Amniotic epithelial cell (primary cell): ENCODE results near the gene KRAS.

ENCODE experiments used
- DNase-seq: peaks from one replicate; pipeline ENCODE4 v3.0.0-alpha.2; 2010; ENCODE audit warnings: low read depth

The KRAS gene

GRCh38 chr12:25256005-25256404, 5.3 kb upstream of the KRAS start:
- no peak for DNase-seq

- DNase-seq = peak; percentile 37
Measured at GRCh38 chr12:25254271-25254880, 3.6 kb upstream of the KRAS start.

- DNase-seq = no peak
Measured at GRCh38 chr12:25253371-25254068, 2.8 kb upstream of the KRAS start.

- DNase-seq = peak; percentile 12
Measured at GRCh38 chr12:25252946-25253345, 2.2 kb upstream of the KRAS start.

- DNase-seq = peak; percentile 14
Measured at GRCh38 chr12:25251769-25252168, 1.0 kb upstream of the KRAS start.

- peak; percentile 8 for DNase-seq
Measured at GRCh38 chr12:25249931-25250738, 594 bp downstream of the KRAS start.

- DNase-seq = no peak
Measured at GRCh38 chr12:25248732-25249131, 2.0 kb downstream of the KRAS start.

- DNase-seq = no peak
Measured at GRCh38 chr12:25248137-25248536, 2.6 kb downstream of the KRAS start.

GRCh38 chr12:25245491-25245890, 5.2 kb downstream of the KRAS start:
- no peak for DNase-seq

GRCh38 chr12:25243680-25243990, 7.1 kb downstream of the KRAS start:
- no peak for DNase-seq

- DNase-seq = peak; percentile 41
Measured at GRCh38 chr12:25242981-25243679, 7.6 kb downstream of the KRAS start.

GRCh38 chr12:25241167-25242020, 9.3 kb downstream of the KRAS start:
- DNase-seq = peak; percentile 48

- DNase-seq = no peak
Measured at GRCh38 chr12:25236626-25237025, 14.1 kb downstream of the KRAS start.

- peak; percentile 15 for DNase-seq
Measured at GRCh38 chr12:25236190-25236589, 14.5 kb downstream of the KRAS start.

GRCh38 chr12:25213338-25213737, 37.4 kb downstream of the KRAS start:
- DNase-seq = no peak

- DNase-seq = no peak
Measured at GRCh38 chr12:25208554-25208953, 42.2 kb downstream of the KRAS start.

GRCh38 chr12:25207846-25208245, 42.9 kb downstream of the KRAS start:
- DNase-seq = peak; percentile 16

GRCh38 chr12:25207411-25207810, 43.3 kb downstream of the KRAS start:
- DNase-seq = no peak

- no peak for DNase-seq
Measured at GRCh38 chr12:25202137-25202536, 48.6 kb downstream of the KRAS start.

GRCh38 chr12:25200703-25201102, 50.0 kb downstream of the KRAS start:
- peak; percentile 47 for DNase-seq

- no peak for DNase-seq
Measured at GRCh38 chr12:25197608-25198007, 53.1 kb downstream of the KRAS start.
